ENCODE data around the gene DBR1. TPM values are rescaled to one million over a fixed set of nuclear protein-coding genes. Genes with fewer than 3 reads are reported as not detected.

The DBR1 gene
- total RNA-seq, 1 donor from 2014 or later = 15.7 TPM

GRCh38 chr3:138180375-138181029, 5.8 kb upstream of the DBR1 start:
- H3K27ac Mint-ChIP-seq (ENCODE audit: unreplicated experiment) = no peak overlapping the region

GRCh38 chr3:138173769-138174420, 826 bp downstream of the DBR1 start:
- H3K27ac Mint-ChIP-seq (ENCODE audit: unreplicated experiment) = peak overlapping the region; percentile 84
- TF ChIP-seq CTCF (IDR thresholded peaks at IDR 0.05; ENCODE audit: unreplicated experiment) = no peak
- peaks cover 6% of the 10 kb centered on the region for H3K27me3 Mint-ChIP-seq (ENCODE audit: unreplicated experiment)
- H3K4me1 Mint-ChIP-seq (ENCODE audit: unreplicated experiment) = peaks cover 21% of the 10 kb centered on the region
- peak overlapping the region; percentile 95 for H3K4me3 Mint-ChIP-seq (ENCODE audit: unreplicated experiment)
- no peaks in the 10 kb centered on the region for H3K9me3 Mint-ChIP-seq (ENCODE audit: unreplicated experiment)
- H3K36me3 Mint-ChIP-seq (ENCODE audit: low read depth, unreplicated experiment) = no peaks in the 10 kb centered on the region
- DNase-seq (ENCODE audit: low spot score) = no peak

More at GRCh38 chr3:138180375-138181029, 5.8 kb upstream of the DBR1 start:
- Mint-ChIP-seq H3K9me3 (ENCODE audit: unreplicated experiment) (no peaks in the 10 kb centered on the region), H3K4me1 (ENCODE audit: unreplicated experiment) (no peaks in the 10 kb centered on the region), H3K36me3 (ENCODE audit: low read depth, unreplicated experiment) (no peaks in the 10 kb centered on the region), H3K27me3 (ENCODE audit: unreplicated experiment) (peaks cover 4% of the 10 kb centered on the region), H3K4me3 (ENCODE audit: unreplicated experiment) (no peak overlapping the region)
- TF ChIP-seq CTCF (IDR thresholded peaks at IDR 0.05; ENCODE audit: unreplicated experiment) = no peak
- no peak for DNase-seq (ENCODE audit: low spot score)

GRCh38 chr3:138172625-138173024, 2.1 kb downstream of the DBR1 start:
- H3K4me3 Mint-ChIP-seq (ENCODE audit: unreplicated experiment) = peak overlapping the region; percentile 82
- no peak for DNase-seq (ENCODE audit: low spot score)
- peak overlapping the region; percentile 81 for H3K27ac Mint-ChIP-seq (ENCODE audit: unreplicated experiment)
- peaks cover 6% of the 10 kb centered on the region for H3K27me3 Mint-ChIP-seq (ENCODE audit: unreplicated experiment)
- H3K9me3 Mint-ChIP-seq (ENCODE audit: unreplicated experiment) = no peaks in the 10 kb centered on the region
- no peaks in the 10 kb centered on the region for H3K36me3 Mint-ChIP-seq (ENCODE audit: low read depth, unreplicated experiment)
- no peak for TF ChIP-seq CTCF (IDR thresholded peaks at IDR 0.05; ENCODE audit: unreplicated experiment)
- H3K4me1 Mint-ChIP-seq (ENCODE audit: unreplicated experiment) = peaks cover 21% of the 10 kb centered on the region

- no peak for TF ChIP-seq CTCF (IDR thresholded peaks at IDR 0.05; ENCODE audit: unreplicated experiment)
- DNase-seq (ENCODE audit: low spot score) = no peak
- Mint-ChIP-seq H3K4me3 (ENCODE audit: unreplicated experiment) (no peak overlapping the region), H3K36me3 (ENCODE audit: low read depth, unreplicated experiment) (peaks cover 18% of the 10 kb centered on the region), H3K27ac (ENCODE audit: unreplicated experiment) (no peak overlapping the region), H3K4me1 (ENCODE audit: unreplicated experiment) (no peaks in the 10 kb centered on the region), H3K9me3 (ENCODE audit: unreplicated experiment) (no peaks in the 10 kb centered on the region), H3K27me3 (ENCODE audit: unreplicated experiment) (no peaks in the 10 kb centered on the region)
Measured at GRCh38 chr3:138165061-138165460, 9.7 kb downstream of the DBR1 start.

GRCh38 chr3:138157743-138158142, 17.0 kb downstream of the DBR1 start:
- no peak for DNase-seq (ENCODE audit: low spot score)
- peaks cover 8% of the 10 kb centered on the region for H3K36me3 Mint-ChIP-seq (ENCODE audit: low read depth, unreplicated experiment)
- no peak for TF ChIP-seq CTCF (IDR thresholded peaks at IDR 0.05; ENCODE audit: unreplicated experiment)
- no peaks in the 10 kb centered on the region for H3K9me3 Mint-ChIP-seq (ENCODE audit: unreplicated experiment)
- H3K4me1 Mint-ChIP-seq (ENCODE audit: unreplicated experiment) = no peaks in the 10 kb centered on the region
- no peak overlapping the region for H3K27ac Mint-ChIP-seq (ENCODE audit: unreplicated experiment)
- H3K4me3 Mint-ChIP-seq (ENCODE audit: unreplicated experiment) = no peak overlapping the region
- no peaks in the 10 kb centered on the region for H3K27me3 Mint-ChIP-seq (ENCODE audit: unreplicated experiment)

Measured in endothelial cell (in vitro differentiated cells).